ENCODE results near the gene G3BP1. TPM values are rescaled to one million over a fixed set of nuclear protein-coding genes. Genes with fewer than 3 reads are reported as not detected.
A peak's percentile ranks its signal among the peaks of the same experiment; 100 is the strongest.

The G3BP1 gene
- total and polyA plus RNA-seq, 2 of the 13 experiments (the other 11 are each of a cell fraction or from before 2014, with no cell fraction given): 36.7 to 320 TPM

DNA sequence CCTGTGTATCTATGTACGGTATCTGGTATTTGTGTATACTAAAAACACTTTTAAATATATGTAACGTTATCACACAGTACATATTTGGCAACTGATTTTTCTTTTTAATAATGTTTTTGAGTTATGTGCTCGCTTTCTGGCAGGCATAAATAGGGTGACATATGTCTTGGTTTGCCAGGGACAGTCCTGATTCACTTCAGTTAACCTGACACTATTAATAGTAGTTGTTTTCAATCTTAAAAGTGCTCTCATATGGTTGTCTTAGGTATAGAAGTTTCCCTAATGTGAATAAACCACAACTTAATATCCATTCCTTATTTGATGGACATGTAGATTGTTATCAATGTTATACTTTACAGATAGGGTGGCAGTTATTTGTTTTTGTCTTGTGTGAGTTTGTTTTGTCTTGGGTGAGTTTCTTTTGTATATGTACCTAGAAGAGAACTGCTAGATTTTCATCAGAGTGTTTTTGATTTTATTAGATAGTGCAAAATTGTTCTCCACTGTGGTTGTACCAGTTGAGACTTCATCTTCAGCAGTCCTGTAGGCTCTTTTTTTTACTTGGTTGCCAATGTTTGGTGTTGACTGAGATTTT lies 7.9 kb downstream of the G3BP1 start:
- ATAC-seq (no peak), DNase-seq (ENCODE audit: low spot score) (no peak), FAIRE-seq (no peak)
- no peak overlapping the region for H2AFZ ChIP-seq (ENCODE audit: low read length)
- no peak overlapping the region for H3K27ac ChIP-seq (ENCODE audit: extremely low read length, insufficient read depth, low read length)
- BruUV-seq (replicated peaks): no TSS peak
- ChIA-PET POLR2A (interaction anchor here (4.8 kb wide), 1 partner anchor 8 kb away, joined by 31 read pairs; the partner anchor contains the start of gene G3BP1), CTCF (ENCODE audit: low intra/inter-chr PET ratio, low total read pairs) (no interaction called here)
- H3K36me3 ChIP-seq (replicated peaks in 1 of 2; ENCODE audit: control insufficient read depth in 1 of 2, insufficient read depth in 2 of 2, low read length in 2 of 2): peaks cover 2 to 9% of the 10 kb centered on the region in 2 experiments; a peak in 4 of 5 replicates
- H3K9me3 ChIP-seq (ENCODE audit: low read length): no peaks in the 10 kb centered on the region
- intact Hi-C loops (cut with micrococcal nuclease; ENCODE audit: unreplicated experiment): no loop called here
- 91% methylated on average over 3 of the region's 3 CpGs for WGBS (ENCODE audit: low lambda C conversion rate)
- H3K4me1 ChIP-seq (ENCODE audit: insufficient read depth, low read length): peaks cover 97% of the 10 kb centered on the region
- peaks cover 100% of the 10 kb centered on the region for H3K79me2 ChIP-seq (ENCODE audit: insufficient read depth, low read length)
- no peak overlapping the region for H3K9ac ChIP-seq (ENCODE audit: insufficient read depth, low read depth, low read length)
- no peaks in the 10 kb centered on the region for H3K27me3 ChIP-seq (ENCODE audit: control insufficient read depth in 1 of 2, insufficient read depth in 2 of 2, low read length in 2 of 2)
- 0 out of 2 replicates have a peak overlapping the region, but pooled peaks have one; percentile 21 for H3K4me2 ChIP-seq (ENCODE audit: low read depth, low read length)
- in situ Hi-C loops (cut with HindIII; ENCODE audit: extremely low pct_ligation_motif_present, low pct_unique_long_range_greater_than_20kb): no loop called here
- H3K4me3 ChIP-seq (replicated peaks in 1 of 3; ENCODE audit: insufficient read depth in 1 of 3, low read depth in 2 of 3, low read length in 3 of 3): no peak overlapping the region
- TF ChIP-seq ZNF749 (CRISPR knock-in tag; IDR thresholded peaks at IDR 0.05; ENCODE audit: borderline replicate concordance) (no peak), RBFOX2 (IDR thresholded peaks at IDR 0.05; ENCODE audit: low read depth, low read length) (0 out of 2 replicates have a peak, but pooled peaks have one; percentile 20)
- peaks cover 98% of the 10 kb centered on the region for H4K20me1 ChIP-seq (ENCODE audit: insufficient read depth, low read length)

DNA sequence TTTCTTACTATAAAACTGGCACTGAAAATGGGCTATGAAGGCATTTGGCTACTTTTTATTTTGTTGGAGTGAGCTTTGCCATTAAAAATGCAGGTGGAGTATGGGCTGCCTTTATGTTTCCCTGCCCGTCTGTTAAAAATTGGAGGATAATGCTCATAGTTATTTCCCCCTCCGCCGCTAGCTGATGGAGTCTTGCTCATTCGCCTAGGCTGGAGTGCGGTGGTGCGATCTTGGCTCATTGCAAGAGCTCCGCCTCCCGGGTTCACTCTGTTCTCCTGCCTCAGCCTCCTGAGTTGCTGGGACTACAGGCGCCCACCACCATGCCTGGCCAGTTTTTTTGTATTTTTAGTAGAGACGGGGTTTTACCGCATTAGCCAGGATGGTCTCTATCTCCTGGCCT lies 8.6 kb downstream of the G3BP1 start:
- ChIA-PET POLR2A (interaction anchor here (4.8 kb wide), 1 partner anchor 8 kb away, joined by 31 read pairs; the partner anchor contains the start of gene G3BP1), CTCF (ENCODE audit: low intra/inter-chr PET ratio, low total read pairs) (no interaction called here)
- no peak for DNase-seq (ENCODE audit: low spot score)
- BruUV-seq (replicated peaks): no TSS peak
- Histone ChIP-seq H3K4me1 (ENCODE audit: insufficient read depth, low read length) (peaks cover 96% of the 10 kb centered on the region), H3K4me2 (ENCODE audit: low read depth, low read length) (0 out of 2 replicates have a peak overlapping the region, but pooled peaks have one; percentile 2), H3K27ac (ENCODE audit: extremely low read length, insufficient read depth, low read length) (no peak overlapping the region), H3K36me3 (replicated peaks in 1 of 2; ENCODE audit: control insufficient read depth in 1 of 2, insufficient read depth in 2 of 2, low read length in 2 of 2) (peaks cover 2 to 9% of the 10 kb centered on the region in 2 experiments; a peak in 4 of 5 replicates), H3K9me3 (ENCODE audit: low read length) (no peaks in the 10 kb centered on the region), H3K9ac (ENCODE audit: insufficient read depth, low read depth, low read length) (no peak overlapping the region), H3K79me2 (ENCODE audit: insufficient read depth, low read length) (peaks cover 100% of the 10 kb centered on the region), H4K20me1 (ENCODE audit: insufficient read depth, low read length) (peaks cover 98% of the 10 kb centered on the region), H3K27me3 (ENCODE audit: control insufficient read depth in 1 of 2, insufficient read depth in 2 of 2, low read length in 2 of 2) (no peaks in the 10 kb centered on the region), H3K4me3 (replicated peaks in 1 of 3; ENCODE audit: insufficient read depth in 1 of 3, low read depth in 2 of 3, low read length in 3 of 3) (no peak overlapping the region), H2AFZ (ENCODE audit: low read length) (no peak overlapping the region)
- 92% methylated on average over 11 of the region's 11 CpGs for WGBS (ENCODE audit: low lambda C conversion rate)
- FAIRE-seq: no peak
- intact Hi-C loops (cut with micrococcal nuclease; ENCODE audit: unreplicated experiment): no loop called here
- no peak; the same call in 2 of the 3 replicates for ATAC-seq
- in situ Hi-C loops (cut with HindIII; ENCODE audit: extremely low pct_ligation_motif_present, low pct_unique_long_range_greater_than_20kb): no loop called here
- TF ChIP-seq BCL6 (CRISPR knock-in tag; IDR thresholded peaks at IDR 0.05) (no peak), SP140L (CRISPR knock-in tag; IDR thresholded peaks at IDR 0.05; ENCODE audit: borderline replicate concordance) (no peak), KDM4B (CRISPR knock-in tag; IDR thresholded peaks at IDR 0.05) (no peak), ZBTB2 (CRISPR knock-in tag; IDR thresholded peaks at IDR 0.05; ENCODE audit: low read depth) (no peak), SAP130 (CRISPR knock-in tag; IDR thresholded peaks at IDR 0.05; ENCODE audit: low read depth) (no peak), CERS6 (CRISPR knock-in tag; IDR thresholded peaks at IDR 0.05) (no peak), ZNF326 (CRISPR knock-in tag; IDR thresholded peaks at IDR 0.05; ENCODE audit: borderline replicate concordance) (no peak), HOXA5 (CRISPR knock-in tag; IDR thresholded peaks at IDR 0.05) (no peak)
- TF ChIP-seq, protein P1, sequence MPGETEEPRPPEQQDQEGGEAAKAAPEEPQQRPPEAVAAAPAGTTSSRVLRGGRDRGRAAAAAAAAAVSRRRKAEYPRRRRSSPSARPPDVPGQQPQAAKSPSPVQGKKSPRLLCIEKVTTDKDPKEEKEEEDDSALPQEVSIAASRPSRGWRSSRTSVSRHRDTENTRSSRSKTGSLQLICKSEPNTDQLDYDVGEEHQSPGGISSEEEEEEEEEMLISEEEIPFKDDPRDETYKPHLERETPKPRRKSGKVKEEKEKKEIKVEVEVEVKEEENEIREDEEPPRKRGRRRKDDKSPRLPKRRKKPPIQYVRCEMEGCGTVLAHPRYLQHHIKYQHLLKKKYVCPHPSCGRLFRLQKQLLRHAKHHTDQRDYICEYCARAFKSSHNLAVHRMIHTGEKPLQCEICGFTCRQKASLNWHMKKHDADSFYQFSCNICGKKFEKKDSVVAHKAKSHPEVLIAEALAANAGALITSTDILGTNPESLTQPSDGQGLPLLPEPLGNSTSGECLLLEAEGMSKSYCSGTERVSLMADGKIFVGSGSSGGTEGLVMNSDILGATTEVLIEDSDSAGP (CRISPR knock-in tag; IDR thresholded peaks at IDR 0.05; ENCODE audit: borderline replicate concordance): no peak
- TF ChIP-seq, protein P2, sequence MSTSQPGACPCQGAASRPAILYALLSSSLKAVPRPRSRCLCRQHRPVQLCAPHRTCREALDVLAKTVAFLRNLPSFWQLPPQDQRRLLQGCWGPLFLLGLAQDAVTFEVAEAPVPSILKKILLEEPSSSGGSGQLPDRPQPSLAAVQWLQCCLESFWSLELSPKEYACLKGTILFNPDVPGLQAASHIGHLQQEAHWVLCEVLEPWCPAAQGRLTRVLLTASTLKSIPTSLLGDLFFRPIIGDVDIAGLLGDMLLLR (CRISPR knock-in tag; IDR thresholded peaks at IDR 0.05): no peak

All from HepG2 (cell line).